Loucy (cell line): ENCODE data around the gene PDE4D.

Experiments used
- H2AFZ ChIP-seq: fragments of 200-600 bp; sonication (generic); 2 replicates; pipeline ENCODE4 v1.6.0; 2016; ENCODE audit warnings: antibody characterized with exemption, mild to moderate bottlenecking, low read length, moderate library complexity
- H3F3A ChIP-seq: fragments of 200-600 bp; 2 replicates; pipeline ENCODE4 v1.6.0; 2016; ENCODE audit warnings: antibody characterized with exemption, low read depth, mild to moderate bottlenecking
- H3K27me3 ChIP-seq: fragments of 200-600 bp; sonication (generic); 2 replicates; pipeline ENCODE4 v1.6.1; 2014; ENCODE audit warnings: low read length, mild to moderate bottlenecking; ENCODE audit not compliant: insufficient read depth, poor library complexity, severe bottlenecking
- H3K36me3 ChIP-seq: fragments of 200-600 bp; sonication (generic); 2 replicates; pipeline ENCODE4 v1.6.1; 2016; ENCODE audit warnings: low read length; ENCODE audit not compliant: insufficient read depth
- H3K4me1 ChIP-seq: fragments of 200-600 bp; sonication (generic); 2 replicates; pipeline ENCODE4 v1.5.1; 2014; ENCODE audit warnings: low read length, mild to moderate bottlenecking; ENCODE audit not compliant: insufficient read depth, poor library complexity, severe bottlenecking
- H3K4me2 ChIP-seq: fragments of 200-600 bp; sonication (generic); 2 replicates; pipeline ENCODE4 v1.6.0; 2014; ENCODE audit warnings: antibody characterized with exemption, low read length, low read depth, mild to moderate bottlenecking; ENCODE audit not compliant: poor library complexity, severe bottlenecking
- H3K4me3 ChIP-seq: fragments of 200-600 bp; sonication (generic); 2 replicates; pipeline ENCODE4 v1.5.1; 2014; ENCODE audit warnings: low read length, mild to moderate bottlenecking, mixed read lengths; ENCODE audit not compliant: poor library complexity, severe bottlenecking
- H3K79me2 ChIP-seq: fragments of 200-600 bp; sonication (generic); 2 replicates; pipeline ENCODE4 v1.6.1; 2014; ENCODE audit warnings: low read length; ENCODE audit not compliant: insufficient read depth
- H3K9ac ChIP-seq: fragments of 200-600 bp; sonication (generic); 2 replicates; pipeline ENCODE4 v1.6.0; 2014; ENCODE audit warnings: mild to moderate bottlenecking, low read depth, low read length, moderate library complexity; ENCODE audit not compliant: poor library complexity, severe bottlenecking
- H3K9me2 ChIP-seq: fragments of 200-600 bp; sonication (generic); replicated peaks from 2 replicates; pipeline ENCODE4 v1.6.1; 2016; ENCODE audit warnings: low read depth, low read length, mixed read lengths
- H3K9me3 ChIP-seq: fragments of 200-600 bp; sonication (generic); 2 replicates; pipeline ENCODE4 v1.6.1; 2014; ENCODE audit warnings: mild to moderate bottlenecking, antibody characterized with exemption, low read length, low read depth; ENCODE audit not compliant: insufficient read depth
- H4K20me1 ChIP-seq: fragments of 200-600 bp; sonication (generic); 2 replicates; pipeline ENCODE4 v1.6.0; 2014; ENCODE audit warnings: antibody characterized with exemption, low read length, mild to moderate bottlenecking; ENCODE audit not compliant: insufficient read depth, poor library complexity, severe bottlenecking
- CTCF ChIP-seq: fragments of 200-600 bp; sonication (generic); conservative IDR thresholded peaks from 2 replicates; pipeline ENCODE4 v1.5.1; 2014; ENCODE audit warnings: mild to moderate bottlenecking, antibody characterized with exemption, low read length
- EZH2phosphoT487 ChIP-seq: fragments of 200-600 bp; IDR thresholded peaks from 2 replicates; pipeline ENCODE4 v1.6.1; 2018; ENCODE audit warnings: antibody characterized with exemption, mild to moderate bottlenecking, moderate library complexity, borderline replicate concordance

Gene PDE4D

GRCh38 chr5:59246145-59246869 lies 647.2 kb downstream of the PDE4D start:
- H4K20me1 ChIP-seq, result no peaks in the 10 kb centered on the region
- no peaks in the 10 kb centered on the region for H3K9me3 ChIP-seq
- TF ChIP-seq CTCF (no peak), EZH2phosphoT487 (no peak)
- no peak overlapping the region for H3K9ac ChIP-seq
- no peaks in the 10 kb centered on the region for H3K36me3 ChIP-seq
- H3K79me2 ChIP-seq, result no peaks in the 10 kb centered on the region
- no peak overlapping the region for H3K4me3 ChIP-seq
- no peaks in the 10 kb centered on the region for H3K9me2 ChIP-seq
- no peak overlapping the region for H2AFZ ChIP-seq
- H3K27me3 ChIP-seq, result no peaks in the 10 kb centered on the region
- no peaks in the 10 kb centered on the region for H3F3A ChIP-seq
- no peak overlapping the region for H3K4me2 ChIP-seq
- no peaks in the 10 kb centered on the region for H3K4me1 ChIP-seq

GRCh38 chr5:59245198-59245597 lies 648.3 kb downstream of the PDE4D start:
- no peaks in the 10 kb centered on the region for H3K9me2 ChIP-seq
- no peaks in the 10 kb centered on the region for H3K79me2 ChIP-seq
- no peaks in the 10 kb centered on the region for H3K36me3 ChIP-seq
- no peak overlapping the region for H3K9ac ChIP-seq
- H3K4me1 ChIP-seq, result no peaks in the 10 kb centered on the region
- H2AFZ ChIP-seq, result no peak overlapping the region
- no peaks in the 10 kb centered on the region for H3K9me3 ChIP-seq
- H3K4me3 ChIP-seq, result no peak overlapping the region
- H3K27me3 ChIP-seq, result no peaks in the 10 kb centered on the region
- no peak for TF ChIP-seq CTCF
- TF ChIP-seq EZH2phosphoT487, result no peak
- no peak overlapping the region for H3K4me2 ChIP-seq
- H4K20me1 ChIP-seq, result no peaks in the 10 kb centered on the region
- no peaks in the 10 kb centered on the region for H3F3A ChIP-seq

GRCh38 chr5:59241552-59241951 lies 652.0 kb downstream of the PDE4D start:
- Histone ChIP-seq H3K79me2 (no peaks in the 10 kb centered on the region), H3K9me3 (no peaks in the 10 kb centered on the region), H3K4me3 (no peak overlapping the region), H2AFZ (no peak overlapping the region), H3K9me2 (no peaks in the 10 kb centered on the region), H3K4me1 (no peaks in the 10 kb centered on the region), H3K9ac (no peak overlapping the region), H3K27me3 (no peaks in the 10 kb centered on the region), H3K4me2 (no peak overlapping the region), H4K20me1 (no peaks in the 10 kb centered on the region), H3K36me3 (no peaks in the 10 kb centered on the region), H3F3A (no peaks in the 10 kb centered on the region)
- no peak for TF ChIP-seq EZH2phosphoT487
- TF ChIP-seq CTCF, result no peak
